HepG2 (cell line): ENCODE results near the gene ABCC3. TPM values are rescaled to one million over a fixed set of nuclear protein-coding genes. Genes with fewer than 3 reads are reported as not detected.

ENCODE experiments used
- BHLHE40 ChIP-seq: IDR thresholded peaks from 2 replicates; pipeline ENCODE4 v1.6.1; 2011; ENCODE audit warnings: low read length, improper control_type of control experiment
- EHMT2 ChIP-seq: fragments of 200-600 bp; sonication (generic); IDR thresholded peaks from 2 replicates; pipeline ENCODE4 v1.7.0; 2017; ENCODE audit warnings: antibody characterized with exemption, low read depth, low read length, borderline replicate concordance
- GABPA ChIP-seq, 2 experiments: IDR thresholded peaks; 2 replicates each; pipeline ENCODE4 v1.6.1; 2011 to 2016; ENCODE audit warnings: low read depth in 2 of 2, low read length in 1 of 2, missing biosample characterization in 1 of 2, missing genetic modification characterization in 1 of 2
- GFI1 ChIP-seq: sonication (generic); formaldehyde crosslinking; IDR thresholded peaks from 2 replicates; pipeline ENCODE4 v1.5.0; 2020; ENCODE audit warnings: missing genetic modification reagents, mild to moderate bottlenecking, borderline replicate concordance
- GTF2F1 ChIP-seq: fragments of 150-350 bp; IDR thresholded peaks from 2 replicates; pipeline ENCODE4 v1.6.1; 2014; ENCODE audit warnings: low read length
- HNF4G ChIP-seq, 2 experiments: sonication (generic) in 1 of 2; formaldehyde crosslinking in 1 of 2; IDR thresholded peaks; 2 replicates each; pipeline versions ENCODE4 v1.4.0 to v1.6.1; 2011 to 2020; ENCODE audit warnings: borderline replicate concordance in 2 of 2, low read depth in 2 of 2, mild to moderate bottlenecking in 2 of 2, low read length in 1 of 2, missing genetic modification reagents in 1 of 2, moderate library complexity in 1 of 2
- KDM2A ChIP-seq: sonication (generic); formaldehyde crosslinking; IDR thresholded peaks from 2 replicates; pipeline ENCODE4 v1.4.0; 2020; ENCODE audit warnings: low read depth, missing genetic modification reagents, borderline replicate concordance
- KDM5A ChIP-seq: fragments of 200-600 bp; sonication (generic); IDR thresholded peaks from 2 replicates; pipeline ENCODE4 v1.7.0; 2018; ENCODE audit warnings: antibody characterized with exemption, mild to moderate bottlenecking, low read length, borderline replicate concordance
- MTERF4 ChIP-seq: sonication (generic); formaldehyde crosslinking; IDR thresholded peaks from 2 replicates; pipeline ENCODE4 v1.8.0; 2023; ENCODE audit warnings: mild to moderate bottlenecking, missing genetic modification reagents
- SALL2 ChIP-seq: sonication (generic); formaldehyde crosslinking; IDR thresholded peaks from 2 replicates; pipeline ENCODE4 v1.8.1; 2023; ENCODE audit warnings: mild to moderate bottlenecking, missing genetic modification reagents, inconsistent platforms
- TEAD3 ChIP-seq: optimal IDR thresholded peaks from 2 replicates; pipeline ENCODE3; 2016; ENCODE audit warnings: borderline replicate concordance
- TFAP4 ChIP-seq: sonication (generic); IDR thresholded peaks from 2 replicates; pipeline ENCODE4 v1.6.1; 2016; ENCODE audit warnings: low read depth, borderline replicate concordance
- ZFX ChIP-seq: sonication (generic); formaldehyde crosslinking; IDR thresholded peaks from 2 replicates; pipeline ENCODE4 v1.4.0; 2020; ENCODE audit warnings: mild to moderate bottlenecking, low read depth, missing genetic modification reagents, moderate library complexity
- ZNF18 ChIP-seq: sonication (generic); formaldehyde crosslinking; IDR thresholded peaks from 2 replicates; pipeline ENCODE4 v1.8.0; 2022; ENCODE audit warnings: mild to moderate bottlenecking, missing genetic modification reagents; ENCODE audit not compliant: insufficient replicate concordance
- ZNF207 ChIP-seq: fragments of 450-650 bp; IDR thresholded peaks from 2 replicates; pipeline ENCODE4 v1.6.1; 2016; ENCODE audit warnings: antibody characterized with exemption, borderline replicate concordance
- ZNF619 ChIP-seq: sonication (generic); formaldehyde crosslinking; IDR thresholded peaks from 2 replicates; pipeline ENCODE4 v1.4.0; 2020; ENCODE audit warnings: mild to moderate bottlenecking, missing genetic modification reagents
- ZNF777 ChIP-seq: sonication (generic); formaldehyde crosslinking; IDR thresholded peaks from 2 replicates; pipeline ENCODE4 v1.4.0; 2020; ENCODE audit warnings: missing genetic modification reagents
- ZNF850 ChIP-seq: sonication (generic); formaldehyde crosslinking; conservative IDR thresholded peaks from 2 replicates; pipeline ENCODE4 v1.9.0; 2021; ENCODE audit warnings: mild to moderate bottlenecking, missing genetic modification reagents
- polyA plus RNA-seq, 8 experiments: library from polyadenylated mRNA; depleted of rRNA in 3 of 8; stranded (reverse) in 7 of 8; unstranded in 1 of 8; fragments of >200 nt; fragmentation: Illumina TruSeq in 4 of 8; extraction: Trizol in 4 of 8; gene quantifications; 2 replicates each; pipeline versions ENCODE4 v1.2.1 to v1.2.3, GENCODE V29; 2011 to 2016; ENCODE audit warnings: low read depth in 4 of 8, missing spikeins in 1 of 8, mixed read lengths in 1 of 8; ENCODE audit not compliant: insufficient read depth in 1 of 8
- total RNA-seq, 5 experiments: library from RNA; depleted of rRNA; stranded (reverse); fragments of >200 nt; fragmentation: Illumina TruSeq; extraction: Trizol; gene quantifications; 2 replicates each; pipeline ENCODE4 v1.2.3, GENCODE V29; 2016; ENCODE audit warnings: low read depth in 1 of 5
- TF ChIP-seq, protein P1 (sequence below): sonication (generic); formaldehyde crosslinking; IDR thresholded peaks from 2 replicates; pipeline ENCODE4 v1.5.0; 2020; ENCODE audit warnings: mild to moderate bottlenecking, low read depth, missing genetic modification reagents, borderline replicate concordance
- TF ChIP-seq, protein P2 (sequence below): sonication (generic); formaldehyde crosslinking; IDR thresholded peaks from 2 replicates; pipeline ENCODE4 v1.4.0; 2020; ENCODE audit warnings: missing genetic modification reagents, borderline replicate concordance

ABCC3 gene
- total and polyA plus RNA-seq, 2 of the 13 experiments (the other 11 are each of a cell fraction or from before 2014, with no cell fraction given), result 25.2 to 50.7 TPM

DNA sequence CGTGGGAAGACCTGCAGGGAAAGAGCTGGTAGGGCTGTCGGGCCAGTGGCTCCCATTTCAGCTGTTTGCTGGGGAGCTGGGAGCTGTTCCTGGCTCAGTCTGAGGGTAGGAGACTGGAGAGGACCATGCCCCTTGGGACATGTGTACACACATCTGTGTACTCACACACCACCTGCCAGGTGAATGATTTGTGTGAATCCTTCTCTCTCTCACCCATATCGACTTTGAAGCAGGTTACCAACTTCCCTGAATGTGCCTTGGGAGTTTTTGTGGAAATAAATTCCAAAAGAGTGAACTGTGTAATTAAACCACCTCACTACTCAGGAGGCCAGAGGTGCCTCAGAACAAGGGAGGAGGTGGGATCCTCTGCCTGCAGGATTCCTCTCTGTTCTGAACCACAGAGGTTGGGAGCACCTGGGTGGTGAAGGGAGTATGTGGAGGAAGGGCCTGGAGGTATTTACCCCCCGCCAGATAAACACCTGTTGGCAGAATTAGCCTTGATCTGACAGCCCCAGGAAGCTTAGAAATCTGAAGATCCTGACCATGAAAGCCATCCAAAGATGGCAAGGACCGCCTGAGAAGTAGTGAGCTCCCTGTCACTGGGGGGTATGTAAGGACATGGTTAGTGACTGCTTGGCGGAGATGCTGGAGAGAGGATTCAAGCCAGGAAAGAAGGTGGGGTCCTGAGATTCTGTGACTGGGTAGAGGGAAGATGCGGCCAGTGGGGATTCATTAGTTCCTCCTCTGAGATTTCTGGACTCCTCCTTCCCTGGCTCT, 3.3 kb downstream of the ABCC3 start (continued):
- TF ChIP-seq GTF2F1 (no peak), ZFX (CRISPR knock-in tag) (no peak), BHLHE40 (no peak), MTERF4 (CRISPR knock-in tag) (no peak), ZNF619 (no peak), GFI1 (CRISPR knock-in tag) (0 out of 2 replicates have a peak, but pooled peaks have one; percentile 20), HNF4G (IDR thresholded peaks at IDR 0.05; ENCODE audit: borderline replicate concordance, low read depth, low read length) (no peak), HNF4G (CRISPR knock-in tag; IDR thresholded peaks at IDR 0.05; ENCODE audit: borderline replicate concordance, low read depth) (no peak), KDM2A (CRISPR knock-in tag) (peak; percentile 17; the same call in 1 of the 2 replicates), ZNF777 (CRISPR knock-in tag) (no peak), ZNF850 (CRISPR knock-in tag) (no peak), TEAD3 (CRISPR knock-in tag) (peak; percentile 21), SALL2 (no peak), ZNF207 (no peak), ZNF18 (CRISPR knock-in tag) (peak; percentile 57), KDM5A (no peak), GABPA (IDR thresholded peaks at IDR 0.05; ENCODE audit: low read depth, low read length) (no peak), GABPA (CRISPR knock-in tag; IDR thresholded peaks at IDR 0.05; ENCODE audit: low read depth) (no peak), EHMT2 (no peak), TFAP4 (peak; percentile 47; the same call in 1 of the 2 replicates)
- TF ChIP-seq, protein P1, sequence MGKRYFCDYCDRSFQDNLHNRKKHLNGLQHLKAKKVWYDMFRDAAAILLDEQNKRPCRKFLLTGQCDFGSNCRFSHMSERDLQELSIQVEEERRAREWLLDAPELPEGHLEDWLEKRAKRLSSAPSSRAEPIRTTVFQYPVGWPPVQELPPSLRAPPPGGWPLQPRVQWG, result no peak
- TF ChIP-seq, protein P2, sequence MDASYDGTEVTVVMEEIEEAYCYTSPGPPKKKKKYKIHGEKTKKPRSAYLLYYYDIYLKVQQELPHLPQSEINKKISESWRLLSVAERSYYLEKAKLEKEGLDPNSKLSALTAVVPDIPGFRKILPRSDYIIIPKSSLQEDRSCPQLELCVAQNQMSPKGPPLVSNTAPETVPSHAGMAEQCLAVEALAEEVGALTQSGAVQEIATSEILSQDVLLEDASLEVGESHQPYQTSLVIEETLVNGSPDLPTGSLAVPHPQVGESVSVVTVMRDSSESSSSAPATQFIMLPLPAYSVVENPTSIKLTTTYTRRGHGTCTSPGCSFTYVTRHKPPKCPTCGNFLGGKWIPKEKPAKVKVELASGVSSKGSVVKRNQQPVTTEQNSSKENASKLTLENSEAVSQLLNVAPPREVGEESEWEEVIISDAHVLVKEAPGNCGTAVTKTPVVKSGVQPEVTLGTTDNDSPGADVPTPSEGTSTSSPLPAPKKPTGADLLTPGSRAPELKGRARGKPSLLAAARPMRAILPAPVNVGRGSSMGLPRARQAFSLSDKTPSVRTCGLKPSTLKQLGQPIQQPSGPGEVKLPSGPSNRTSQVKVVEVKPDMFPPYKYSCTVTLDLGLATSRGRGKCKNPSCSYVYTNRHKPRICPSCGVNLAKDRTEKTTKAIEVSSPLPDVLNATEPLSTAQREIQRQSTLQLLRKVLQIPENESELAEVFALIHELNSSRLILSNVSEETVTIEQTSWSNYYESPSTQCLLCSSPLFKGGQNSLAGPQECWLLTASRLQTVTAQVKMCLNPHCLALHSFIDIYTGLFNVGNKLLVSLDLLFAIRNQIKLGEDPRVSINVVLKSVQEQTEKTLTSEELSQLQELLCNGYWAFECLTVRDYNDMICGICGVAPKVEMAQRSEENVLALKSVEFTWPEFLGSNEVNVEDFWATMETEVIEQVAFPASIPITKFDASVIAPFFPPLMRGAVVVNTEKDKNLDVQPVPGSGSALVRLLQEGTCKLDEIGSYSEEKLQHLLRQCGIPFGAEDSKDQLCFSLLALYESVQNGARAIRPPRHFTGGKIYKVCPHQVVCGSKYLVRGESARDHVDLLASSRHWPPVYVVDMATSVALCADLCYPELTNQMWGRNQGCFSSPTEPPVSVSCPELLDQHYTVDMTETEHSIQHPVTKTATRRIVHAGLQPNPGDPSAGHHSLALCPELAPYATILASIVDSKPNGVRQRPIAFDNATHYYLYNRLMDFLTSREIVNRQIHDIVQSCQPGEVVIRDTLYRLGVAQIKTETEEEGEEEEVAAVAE (CRISPR knock-in tag), result 0 out of 2 replicates have a peak, but pooled peaks have one; percentile 17
